ENCODE data around the gene SH3GLB1. TPM values are rescaled to one million over a fixed set of nuclear protein-coding genes. Genes with fewer than 3 reads are reported as not detected.

Gene SH3GLB1
- total and polyA plus RNA-seq, 2 of the 13 experiments (the other 11 are each of a cell fraction or from before 2014, with no cell fraction given) = 26.0 to 41.5 TPM

- TF ChIP-seq ZNF10 (CRISPR knock-in tag; IDR thresholded peaks at IDR 0.05; ENCODE audit: borderline replicate concordance, low read depth) (no peak), ATF6 (CRISPR knock-in tag; conservative IDR thresholded peaks at IDR 0.05) (no peak), GFI1 (CRISPR knock-in tag; IDR thresholded peaks at IDR 0.05; ENCODE audit: borderline replicate concordance) (peak; percentile 72; the same call in 1 of the 2 replicates), EHMT2 (IDR thresholded peaks at IDR 0.05; ENCODE audit: borderline replicate concordance, low read depth, low read length) (no peak; the same call in 1 of the 2 replicates), PAWR (CRISPR knock-in tag; IDR thresholded peaks at IDR 0.05; ENCODE audit: borderline replicate concordance) (no peak), ZNF678 (CRISPR knock-in tag; IDR thresholded peaks at IDR 0.05) (no peak), ZNF451 (CRISPR knock-in tag; IDR thresholded peaks at IDR 0.05) (no peak), KLF15 (CRISPR knock-in tag; IDR thresholded peaks at IDR 0.05; ENCODE audit: borderline replicate concordance) (no peak), SP2 (CRISPR knock-in tag; IDR thresholded peaks at IDR 0.05) (no peak), PTBP1 (IDR thresholded peaks at IDR 0.05; ENCODE audit: low read depth, low read length, poor library complexity, severe bottlenecking) (no peak), SOX5 (CRISPR knock-in tag; IDR thresholded peaks at IDR 0.05; ENCODE audit: borderline replicate concordance) (peak; percentile 80; the same call in 1 of the 2 replicates), SYNCRIP (IDR thresholded peaks at IDR 0.05; ENCODE audit: insufficient read depth, low read depth, low read length) (no peak), TCF12 (IDR thresholded peaks at IDR 0.05) (no peak), TCF12 (CRISPR knock-in tag; IDR thresholded peaks at IDR 0.05) (no peak; the same call in 1 of the 2 replicates), ZNF703 (CRISPR knock-in tag; IDR thresholded peaks at IDR 0.05; ENCODE audit: borderline replicate concordance) (no peak), ZNF576 (CRISPR knock-in tag; IDR thresholded peaks at IDR 0.05) (no peak), ONECUT2 (CRISPR knock-in tag; IDR thresholded peaks at IDR 0.05) (peak; percentile 65), KAT8 (CRISPR knock-in tag; IDR thresholded peaks at IDR 0.05) (no peak), HMGXB3 (CRISPR knock-in tag; IDR thresholded peaks at IDR 0.05; ENCODE audit: borderline replicate concordance) (peak; percentile 90)
Measured at GRCh38 chr1:86774305-86775295, 70.2 kb downstream of the SH3GLB1 start (continued).
